Thoracic aorta (tissue), 2 donors: ENCODE data around the gene SLC22A7. TPM values are rescaled to one million over a fixed set of nuclear protein-coding genes. Genes with fewer than 3 reads are reported as not detected.
A peak's percentile ranks its signal among the peaks of the same experiment; 100 is the strongest.

Experiments used
- ATAC-seq: fragments of 150-250 bp; one replicate; pipeline ENCODE4 v1.8.0; 2017; ENCODE audit warnings: low read depth; ENCODE audit not compliant: insufficient number of reproducible peaks, low FRiP score
- DNase-seq: peaks from one replicate; pipeline ENCODE4 v3.0.0-alpha.2; 2020; ENCODE audit warnings: low spot score
- H3K27ac ChIP-seq, 2 donors: fragments of 200-600 bp; sonication (generic); 1 replicate in 1 of 2; 2 replicates in 1 of 2; pipeline ENCODE4 v1.5.1; 2016; ENCODE audit warnings: mild to moderate bottlenecking in 2 of 2, moderate library complexity in 2 of 2
- H3K27me3 ChIP-seq: fragments of 200-600 bp; sonication (generic); replicated peaks from 2 replicates; pipeline ENCODE4 v1.6.0; 2016; ENCODE audit warnings: mild to moderate bottlenecking; ENCODE audit not compliant: insufficient read depth
- H3K36me3 ChIP-seq: fragments of 200-600 bp; sonication (generic); one replicate; pipeline ENCODE4 v1.5.1; 2016
- H3K4me1 ChIP-seq, 2 donors: fragments of 200-600 bp; sonication (generic); 1 replicate in 1 of 2; 2 replicates in 1 of 2; pipeline versions ENCODE4 v1.5.1 to v1.6.0; 2016; ENCODE audit warnings: low read depth in 2 of 2, mild to moderate bottlenecking in 1 of 2; ENCODE audit not compliant: control insufficient read depth in 1 of 2
- H3K4me3 ChIP-seq: fragments of 200-600 bp; sonication (generic); 2 replicates; pipeline ENCODE4 v1.5.1; 2016; ENCODE audit warnings: mild to moderate bottlenecking
- H3K9me3 ChIP-seq: fragments of 200-600 bp; sonication (generic); 2 replicates; pipeline ENCODE4 v1.5.1; 2016
- CTCF ChIP-seq: fragments of 200-600 bp; sonication (generic); IDR thresholded peaks from one replicate; pipeline ENCODE4 v1.5.1; 2019; ENCODE audit warnings: antibody characterized with exemption
- total RNA-seq, 2 donors: library from RNA; depleted of rRNA; stranded (reverse); fragments of >200 nt; gene quantifications; one replicate each; pipeline versions ENCODE4 v1.1.0 to v1.2.3, GENCODE V29; 2016

Gene SLC22A7
- total RNA-seq, 2 donors from 2014 or later, result not detected

- peak overlapping the region; percentile 62 for H3K4me3 ChIP-seq
Measured at GRCh38 chr6:43308990-43309477, 11.0 kb downstream of the SLC22A7 start.

GRCh38 chr6:43310134-43310533, 12.1 kb downstream of the SLC22A7 start:
- no peaks in the 10 kb centered on the region for H3K9me3 ChIP-seq
- no peak for ATAC-seq
- no peak overlapping the region for H3K4me3 ChIP-seq

More at GRCh38 chr6:43308990-43309477, 11.0 kb downstream of the SLC22A7 start:
- H3K27ac ChIP-seq, result no peak overlapping the region
- ATAC-seq (no peak), DNase-seq (no peak)
- no peaks in the 10 kb centered on the region for H3K27me3 ChIP-seq
- no peaks in the 10 kb centered on the region for H3K9me3 ChIP-seq
- H3K36me3 ChIP-seq, result no peaks in the 10 kb centered on the region
- TF ChIP-seq CTCF, result no peak
- H3K4me1 ChIP-seq, result peaks cover 0 to 11% of the 10 kb centered on the region in 2 donors

GRCh38 chr6:43310624-43311023, 12.6 kb downstream of the SLC22A7 start:
- Histone ChIP-seq H3K9me3 (no peaks in the 10 kb centered on the region), H3K27me3 (no peaks in the 10 kb centered on the region), H3K27ac (no peak overlapping the region), H3K36me3 (no peaks in the 10 kb centered on the region), H3K4me1 (peaks cover 0 to 11% of the 10 kb centered on the region in 2 donors), H3K4me3 (no peak overlapping the region)
- no peak for TF ChIP-seq CTCF
- DNase-seq, result no peak
- ATAC-seq, result no peak

More at GRCh38 chr6:43310134-43310533, 12.1 kb downstream of the SLC22A7 start:
- no peak for DNase-seq
- H3K27me3 ChIP-seq, result no peaks in the 10 kb centered on the region
- TF ChIP-seq CTCF, result no peak
- H3K4me1 ChIP-seq, result peaks cover 0 to 11% of the 10 kb centered on the region in 2 donors
- no peak overlapping the region for H3K27ac ChIP-seq
- H3K36me3 ChIP-seq, result no peaks in the 10 kb centered on the region

- Histone ChIP-seq H3K27me3 (no peaks in the 10 kb centered on the region), H3K27ac (no peak overlapping the region), H3K4me1 (peaks cover 0 to 11% of the 10 kb centered on the region in 2 donors), H3K36me3 (no peaks in the 10 kb centered on the region), H3K4me3 (no peak overlapping the region), H3K9me3 (no peaks in the 10 kb centered on the region)
- no peak for TF ChIP-seq CTCF
- DNase-seq, result no peak
- ATAC-seq, result no peak
Measured at GRCh38 chr6:43311666-43312065, 13.6 kb downstream of the SLC22A7 start.

- Histone ChIP-seq H3K4me3 (no peak overlapping the region), H3K9me3 (no peaks in the 10 kb centered on the region), H3K27me3 (no peaks in the 10 kb centered on the region), H3K36me3 (no peaks in the 10 kb centered on the region), H3K27ac (no peak overlapping the region), H3K4me1 (peaks cover 0 to 3% of the 10 kb centered on the region in 2 donors)
- ATAC-seq (no peak), DNase-seq (no peak)
- no peak for TF ChIP-seq CTCF
Measured at GRCh38 chr6:43313813-43314212, 15.8 kb downstream of the SLC22A7 start.
